ENCODE data around the gene MYOF.

DNA sequence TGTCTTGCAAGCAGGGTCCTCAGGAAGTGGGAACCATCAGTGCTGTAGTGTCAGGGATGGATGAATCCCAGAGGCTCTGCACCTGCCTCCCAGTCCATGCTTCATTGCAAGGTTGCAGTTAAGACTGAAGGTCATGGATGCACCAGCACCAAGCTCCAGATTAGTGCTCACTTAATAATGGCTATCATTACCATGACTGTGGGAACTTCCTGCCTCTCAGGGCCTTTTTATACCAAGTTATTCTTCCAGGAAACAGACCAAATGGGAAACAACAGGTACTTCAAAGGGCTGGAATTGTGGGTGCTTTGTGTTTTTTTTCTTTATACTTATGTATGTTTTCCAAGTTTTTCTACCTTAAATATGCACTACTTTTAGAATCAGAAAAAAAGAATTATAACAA, 210.8 kb downstream of the MYOF start:
- TF ChIP-seq, protein P1, sequence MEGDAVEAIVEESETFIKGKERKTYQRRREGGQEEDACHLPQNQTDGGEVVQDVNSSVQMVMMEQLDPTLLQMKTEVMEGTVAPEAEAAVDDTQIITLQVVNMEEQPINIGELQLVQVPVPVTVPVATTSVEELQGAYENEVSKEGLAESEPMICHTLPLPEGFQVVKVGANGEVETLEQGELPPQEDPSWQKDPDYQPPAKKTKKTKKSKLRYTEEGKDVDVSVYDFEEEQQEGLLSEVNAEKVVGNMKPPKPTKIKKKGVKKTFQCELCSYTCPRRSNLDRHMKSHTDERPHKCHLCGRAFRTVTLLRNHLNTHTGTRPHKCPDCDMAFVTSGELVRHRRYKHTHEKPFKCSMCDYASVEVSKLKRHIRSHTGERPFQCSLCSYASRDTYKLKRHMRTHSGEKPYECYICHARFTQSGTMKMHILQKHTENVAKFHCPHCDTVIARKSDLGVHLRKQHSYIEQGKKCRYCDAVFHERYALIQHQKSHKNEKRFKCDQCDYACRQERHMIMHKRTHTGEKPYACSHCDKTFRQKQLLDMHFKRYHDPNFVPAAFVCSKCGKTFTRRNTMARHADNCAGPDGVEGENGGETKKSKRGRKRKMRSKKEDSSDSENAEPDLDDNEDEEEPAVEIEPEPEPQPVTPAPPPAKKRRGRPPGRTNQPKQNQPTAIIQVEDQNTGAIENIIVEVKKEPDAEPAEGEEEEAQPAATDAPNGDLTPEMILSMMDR (IDR thresholded peaks at IDR 0.05): no peak
- TF ChIP-seq POLR2A (IDR thresholded peaks at IDR 0.05) (no peak), POLR2AphosphoS5 (IDR thresholded peaks at IDR 0.05) (no peak)
